GM19238 (cell line): ENCODE data around the gene CACFD1.

Experiments used
- DNase-seq: peaks from one replicate; pipeline ENCODE4 v3.0.0; 2011; ENCODE audit warnings: low spot score; ENCODE audit not compliant: insufficient read length

The CACFD1 gene

GRCh38 chr9:133496861-133497842 is 37.4 kb downstream of the CACFD1 start:
- DNase-seq = no peak

- no peak for DNase-seq
These were observed 39.5 kb downstream of the CACFD1 start for GRCh38 chr9:133499132-133499891.

- no peak for DNase-seq
These were observed 40.1 kb downstream of the CACFD1 start for GRCh38 chr9:133499892-133500270.

GRCh38 chr9:133502112-133502511 is 42.3 kb downstream of the CACFD1 start:
- DNase-seq = no peak

GRCh38 chr9:133505186-133505830 is 45.5 kb downstream of the CACFD1 start:
- no peak for DNase-seq

GRCh38 chr9:133505901-133506652 is 46.3 kb downstream of the CACFD1 start:
- no peak for DNase-seq

GRCh38 chr9:133506653-133507038 is 46.9 kb downstream of the CACFD1 start:
- no peak for DNase-seq

GRCh38 chr9:133507246-133507965 is 47.6 kb downstream of the CACFD1 start:
- DNase-seq = no peak

GRCh38 chr9:133508046-133508445 is 48.3 kb downstream of the CACFD1 start:
- no peak for DNase-seq

GRCh38 chr9:133509179-133510083 is 49.7 kb downstream of the CACFD1 start:
- no peak for DNase-seq

GRCh38 chr9:133510926-133511505 is 51.2 kb downstream of the CACFD1 start:
- DNase-seq = no peak

GRCh38 chr9:133511607-133512006 is 51.8 kb downstream of the CACFD1 start:
- DNase-seq = no peak

GRCh38 chr9:133512253-133513213 is 52.8 kb downstream of the CACFD1 start:
- no peak for DNase-seq

GRCh38 chr9:133513214-133514100 is 53.7 kb downstream of the CACFD1 start:
- DNase-seq = no peak

- DNase-seq = no peak
These were observed 54.9 kb downstream of the CACFD1 start for GRCh38 chr9:133514460-133515239.

- DNase-seq = no peak
These were observed 55.4 kb downstream of the CACFD1 start for GRCh38 chr9:133515240-133515610.
